ENCODE measurements around the gene TMED9. TPM values are rescaled to one million over a fixed set of nuclear protein-coding genes. Genes with fewer than 3 reads are reported as not detected.

TMED9 gene
- total and polyA plus RNA-seq, 2 donors (not counting 3 experiments of a cell fraction or from before 2014, with no cell fraction given) = 291 to 331 TPM

DNA sequence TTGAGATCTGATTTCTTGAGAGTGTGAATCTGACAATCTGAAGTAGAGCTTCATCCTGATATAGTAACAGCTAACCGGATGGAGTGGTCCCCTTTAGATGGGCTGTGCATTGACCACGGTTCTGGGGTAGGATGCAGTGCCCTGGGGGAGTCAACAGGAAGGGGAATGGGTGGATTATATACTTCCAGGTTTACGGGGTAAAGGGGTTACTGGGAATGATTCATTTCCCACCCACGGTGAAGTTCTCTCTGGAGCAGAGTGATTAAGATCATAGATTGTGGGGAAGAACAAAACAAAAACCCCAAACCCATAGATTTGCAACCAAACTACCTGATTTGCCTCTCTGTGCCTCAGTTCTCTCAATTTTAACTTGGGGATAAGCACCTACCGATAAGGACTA, 6.5 kb downstream of the TMED9 start:
- Histone ChIP-seq H3K27ac (ENCODE audit: insufficient read depth, low read depth, low read length) (no peak overlapping the region), H3K36me3 (ENCODE audit: control insufficient read depth in 2 of 2, extremely low read depth in 1 of 2, insufficient read depth in 2 of 2, low read length in 2 of 2) (peaks cover 16 to 31% of the 10 kb centered on the region in 2 experiments), H3K4me2 (ENCODE audit: insufficient read depth, low read length) (peak overlapping the region; percentile 39), H2AFZ (ENCODE audit: low read depth, low read length) (no peak overlapping the region), H3K4me1 (ENCODE audit: control insufficient read depth, extremely low read depth, insufficient read depth, low read length) (peaks cover 15% of the 10 kb centered on the region), H3K79me2 (ENCODE audit: control insufficient read depth, insufficient read depth, low read length) (peaks cover 14% of the 10 kb centered on the region), H3K4me3 (replicated peaks in 1 of 3; ENCODE audit: insufficient read depth in 1 of 3, low read depth in 1 of 3, low read length in 3 of 3) (no peak overlapping the region), H4K20me1 (replicated peaks; ENCODE audit: control insufficient read depth, extremely low read depth, insufficient read depth, low read length) (no peaks in the 10 kb centered on the region), H3K27me3 (ENCODE audit: control insufficient read depth in 2 of 2, insufficient read depth in 2 of 2, low read length in 2 of 2) (no peaks in the 10 kb centered on the region), H3K9me1 (replicated peaks; ENCODE audit: control insufficient read depth, extremely low read depth, insufficient read depth, low read length) (no peaks in the 10 kb centered on the region), H3K9ac (replicated peaks; ENCODE audit: extremely low read depth, insufficient read depth, low read length) (no peak overlapping the region), H3K9me3 (replicated peaks; ENCODE audit: control insufficient read depth, insufficient read depth, low read length) (no peaks in the 10 kb centered on the region)
- intact Hi-C loops (cut with micrococcal nuclease) = loop anchor here (10.0 kb wide), 1 partner anchor 1214 kb away; the partner anchor contains the start of genes HIGD2A and NOP16
- no TSS peak for BruUV-seq (replicated peaks)
- TF ChIP-seq POLR2A (IDR thresholded peaks at IDR 0.05; ENCODE audit: low read depth, low read length) (peak; percentile 32), POLR2AphosphoS5 (IDR thresholded peaks at IDR 0.05; ENCODE audit: insufficient read depth, low read depth, low read length) (no peak), EZH2 (IDR thresholded peaks at IDR 0.05; ENCODE audit: borderline replicate concordance, low read depth, low read length, severe bottlenecking) (no peak), FOS (IDR thresholded peaks at IDR 0.05; ENCODE audit: borderline replicate concordance, insufficient read depth, low read length) (peak; percentile 69), JUN (IDR thresholded peaks at IDR 0.05; ENCODE audit: borderline replicate concordance, insufficient read depth, insufficient read length, low read depth) (no peak), MYC (IDR thresholded peaks at IDR 0.05; ENCODE audit: low read depth, low read length) (no peak), GATA2 (IDR thresholded peaks at IDR 0.05; ENCODE audit: insufficient read depth, insufficient read length, low read depth, low read length) (peak; percentile 73)
- TF ChIP-seq, protein P1, sequence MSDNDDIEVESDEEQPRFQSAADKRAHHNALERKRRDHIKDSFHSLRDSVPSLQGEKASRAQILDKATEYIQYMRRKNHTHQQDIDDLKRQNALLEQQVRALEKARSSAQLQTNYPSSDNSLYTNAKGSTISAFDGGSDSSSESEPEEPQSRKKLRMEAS (IDR thresholded peaks at IDR 0.05; ENCODE audit: insufficient read depth, insufficient read length) = no peak
- TF ChIP-seq, protein P2, sequence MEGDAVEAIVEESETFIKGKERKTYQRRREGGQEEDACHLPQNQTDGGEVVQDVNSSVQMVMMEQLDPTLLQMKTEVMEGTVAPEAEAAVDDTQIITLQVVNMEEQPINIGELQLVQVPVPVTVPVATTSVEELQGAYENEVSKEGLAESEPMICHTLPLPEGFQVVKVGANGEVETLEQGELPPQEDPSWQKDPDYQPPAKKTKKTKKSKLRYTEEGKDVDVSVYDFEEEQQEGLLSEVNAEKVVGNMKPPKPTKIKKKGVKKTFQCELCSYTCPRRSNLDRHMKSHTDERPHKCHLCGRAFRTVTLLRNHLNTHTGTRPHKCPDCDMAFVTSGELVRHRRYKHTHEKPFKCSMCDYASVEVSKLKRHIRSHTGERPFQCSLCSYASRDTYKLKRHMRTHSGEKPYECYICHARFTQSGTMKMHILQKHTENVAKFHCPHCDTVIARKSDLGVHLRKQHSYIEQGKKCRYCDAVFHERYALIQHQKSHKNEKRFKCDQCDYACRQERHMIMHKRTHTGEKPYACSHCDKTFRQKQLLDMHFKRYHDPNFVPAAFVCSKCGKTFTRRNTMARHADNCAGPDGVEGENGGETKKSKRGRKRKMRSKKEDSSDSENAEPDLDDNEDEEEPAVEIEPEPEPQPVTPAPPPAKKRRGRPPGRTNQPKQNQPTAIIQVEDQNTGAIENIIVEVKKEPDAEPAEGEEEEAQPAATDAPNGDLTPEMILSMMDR (IDR thresholded peaks at IDR 0.05; ENCODE audit: extremely low read depth in 1 of 2, insufficient read depth in 1 of 2, low read depth in 1 of 2, low read length in 2 of 2) = no peak
- dilution Hi-C loops (cut with MboI; ENCODE audit: extremely low pct_ligation_motif_present, low sequenced_read_pairs) = no loop called here
- CTCF ChIA-PET = interaction anchor here (1.4 to 2.2 kb wide), 2 partner anchors 9 to 11 kb away, joined by 4 to 17 read pairs; no protein-coding TSS in a partner anchor
- FAIRE-seq (peak; percentile 56), DNase-seq (ENCODE audit: low read depth, low spot score) (peak; percentile 38)
- POLR2A ChIA-PET = no interaction called here
